ENCODE measurements around the gene CALCB. TPM values are rescaled to one million over a fixed set of nuclear protein-coding genes. Genes with fewer than 3 reads are reported as not detected.
A peak's percentile ranks its signal among the peaks of the same experiment; 100 is the strongest.

The CALCB gene
- total RNA-seq, 1 donor from 2014 or later = 0.29 TPM

GRCh38 chr11:15074206-15075161 is 1.1 kb downstream of the CALCB start:
- no peak for DNase-seq (ENCODE audit: low read depth)
- TF ChIP-seq CTCF (conservative IDR thresholded peaks at IDR 0.05; ENCODE audit: low read depth, low read length) = peak; percentile 77
- H3K4me3 ChIP-seq (ENCODE audit: low read depth, low read length) = peak overlapping the region; percentile 41

DNA sequence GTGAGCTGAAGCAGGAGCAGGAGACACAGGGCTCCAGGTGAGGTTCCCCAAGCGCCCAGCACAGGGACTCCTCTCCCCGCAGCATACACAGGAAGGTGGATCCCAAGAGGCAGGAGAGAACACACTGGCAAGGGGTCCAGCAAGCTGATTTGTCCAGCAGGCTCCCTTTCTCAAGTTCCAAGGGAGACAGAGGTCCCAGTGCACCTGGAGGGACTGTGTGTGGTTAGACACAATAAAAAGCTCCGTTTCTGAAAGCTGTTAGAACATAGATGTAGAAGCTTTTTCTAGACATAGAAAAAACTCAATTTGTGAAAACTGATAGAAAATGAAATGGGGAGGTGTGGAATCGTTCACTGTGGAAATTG is 1.8 kb downstream of the CALCB start:
- no peak for TF ChIP-seq CTCF (conservative IDR thresholded peaks at IDR 0.05; ENCODE audit: low read depth, low read length)
- no peak overlapping the region for H3K4me3 ChIP-seq (ENCODE audit: low read depth, low read length)
- no peak for DNase-seq (ENCODE audit: low read depth)

DNA sequence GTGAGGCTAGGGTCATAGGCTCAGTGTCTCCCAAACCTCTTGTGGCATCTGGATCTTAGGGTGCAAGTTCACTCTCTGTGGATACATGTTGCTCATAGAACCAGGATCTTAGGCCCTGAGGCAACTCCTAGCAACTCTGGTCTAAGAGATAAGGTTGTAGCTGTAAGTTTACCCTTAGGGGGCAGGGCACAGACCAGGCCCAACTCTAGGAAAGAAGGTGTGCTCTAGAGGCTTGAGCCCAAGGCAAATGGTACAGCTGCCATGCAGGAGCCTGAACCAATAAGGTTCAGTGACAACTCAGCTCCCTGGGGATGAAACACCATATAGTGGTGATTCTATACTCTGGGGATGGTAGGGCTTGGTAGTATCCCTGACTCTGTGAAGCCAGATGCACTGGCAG is 17.8 kb downstream of the CALCB start:
- DNase-seq (ENCODE audit: low read depth) = no peak
- no peak for TF ChIP-seq CTCF (conservative IDR thresholded peaks at IDR 0.05; ENCODE audit: low read depth, low read length)
- no peak overlapping the region for H3K4me3 ChIP-seq (ENCODE audit: low read depth, low read length)

DNA sequence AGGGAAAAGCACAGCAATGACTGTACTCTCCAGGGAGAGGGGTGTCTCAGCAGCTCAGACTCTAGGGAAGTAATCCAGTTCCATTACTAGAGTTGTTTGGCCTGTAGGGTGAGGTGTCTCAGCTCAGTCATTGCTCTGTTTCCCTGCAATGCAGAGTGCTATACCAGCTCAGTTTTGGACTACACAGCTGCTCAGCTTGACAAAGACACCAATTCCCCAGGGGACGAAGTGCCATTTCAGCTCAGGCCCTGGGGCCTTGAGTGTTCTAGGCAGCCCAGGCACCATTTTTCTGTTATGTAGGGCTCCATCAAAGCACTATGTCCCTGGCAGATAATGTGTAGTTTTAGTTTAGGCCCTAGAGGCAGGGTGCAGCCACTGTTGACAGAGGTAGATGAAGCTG is 18.2 kb downstream of the CALCB start:
- no peak for TF ChIP-seq CTCF (conservative IDR thresholded peaks at IDR 0.05; ENCODE audit: low read depth, low read length)
- no peak overlapping the region for H3K4me3 ChIP-seq (ENCODE audit: low read depth, low read length)
- no peak for DNase-seq (ENCODE audit: low read depth)

- H3K4me3 ChIP-seq (ENCODE audit: low read depth, low read length) = no peak overlapping the region
- no peak for DNase-seq (ENCODE audit: low read depth)
- no peak for TF ChIP-seq CTCF (conservative IDR thresholded peaks at IDR 0.05; ENCODE audit: low read depth, low read length)
These were observed 20.0 kb downstream of the CALCB start for GRCh38 chr11:15093432-15093831.

GRCh38 chr11:15095736-15096228 is 22.4 kb downstream of the CALCB start:
- H3K4me3 ChIP-seq (ENCODE audit: low read depth, low read length) = no peak overlapping the region
- TF ChIP-seq CTCF (conservative IDR thresholded peaks at IDR 0.05; ENCODE audit: low read depth, low read length) = no peak

DNA sequence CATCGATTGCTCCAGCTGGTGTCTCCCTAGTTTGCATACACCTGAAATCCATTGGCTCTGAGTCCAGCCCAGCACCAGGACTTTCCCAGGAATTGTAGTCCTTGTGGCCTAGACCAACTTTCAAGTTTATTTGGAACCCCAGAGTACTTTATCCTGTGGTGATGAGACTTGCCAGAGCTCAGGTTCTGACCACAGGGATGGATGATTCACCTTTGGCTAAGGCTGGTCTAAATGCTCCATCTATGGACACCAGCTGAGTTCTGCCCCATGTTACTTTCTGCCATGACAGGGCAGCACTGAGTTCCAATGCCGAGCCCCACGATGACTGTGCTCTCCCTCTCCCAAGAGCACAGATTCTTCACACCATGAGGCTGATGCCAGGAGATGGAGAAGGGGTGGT is 24.0 kb downstream of the CALCB start:
- no peak for TF ChIP-seq CTCF (conservative IDR thresholded peaks at IDR 0.05; ENCODE audit: low read depth, low read length)

More at GRCh38 chr11:15095736-15096228, 22.4 kb downstream of the CALCB start:
- no peak for DNase-seq (ENCODE audit: low read depth)

More for the DNA sequence above, 24.0 kb downstream of the CALCB start:
- no peak for DNase-seq (ENCODE audit: low read depth)
- H3K4me3 ChIP-seq (ENCODE audit: low read depth, low read length) = no peak overlapping the region
